GM18867 (cell line): ENCODE results near the gene KRTAP4-8.
"Not testable (repeated sequence)": the region's sequence is repeated elsewhere in the genome, so short reads cannot be mapped to it uniquely, and the experiment has no call there.

Experiments
- ATAC-seq: cut with Tn5 transposase; IDR thresholded peaks from one replicate; pipeline ENCODE4 v1.9.1; 2021; ENCODE audit warnings: mild to moderate bottlenecking, moderate library complexity; ENCODE audit not compliant: unreplicated experiment

Gene KRTAP4-8

DNA sequence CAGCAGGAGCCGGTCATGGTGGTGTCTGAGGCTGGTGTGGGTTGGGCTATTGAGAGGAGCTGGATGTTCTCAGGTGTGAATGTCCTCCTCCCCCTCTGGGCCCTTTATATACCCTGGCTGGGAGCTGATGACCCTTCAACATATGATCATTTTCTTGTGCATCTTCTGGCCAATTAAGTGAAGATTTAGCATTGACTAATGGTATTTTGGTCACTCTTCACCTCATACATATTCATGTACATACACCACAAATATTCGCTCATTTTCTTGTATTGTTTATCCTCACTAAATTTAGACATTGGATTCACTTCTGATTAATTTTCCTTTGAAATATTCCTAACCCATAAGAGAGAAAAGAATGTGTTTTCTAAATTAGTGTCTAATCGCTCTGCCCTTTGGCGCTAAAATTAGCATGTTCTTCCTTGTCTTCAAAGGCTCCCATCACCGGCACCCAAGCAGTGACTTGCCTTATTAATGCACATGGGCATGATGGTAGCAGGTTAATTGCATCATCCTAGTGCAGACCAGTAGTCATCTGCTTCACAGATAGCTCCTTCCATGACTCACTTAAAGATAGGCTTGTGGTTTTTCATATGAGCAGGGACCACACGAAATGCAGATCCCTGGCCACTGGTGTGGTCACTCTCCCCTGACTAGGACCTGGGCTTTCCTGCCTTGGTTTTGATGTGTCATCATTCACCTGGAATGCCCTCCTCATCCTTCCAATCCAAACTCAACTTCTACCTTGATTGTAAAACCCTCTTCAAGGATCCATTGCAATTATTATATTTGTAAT is 31.9 kb downstream of the KRTAP4-8 start, which contains the start of gene KRTAP2-4:
Gene KRTAP2-4 (minus strand): TSS at position 51 of the 796 bp plus-strand sequence. CDS start 34 bp downstream, at position 17.
- no peak for ATAC-seq

DNA sequence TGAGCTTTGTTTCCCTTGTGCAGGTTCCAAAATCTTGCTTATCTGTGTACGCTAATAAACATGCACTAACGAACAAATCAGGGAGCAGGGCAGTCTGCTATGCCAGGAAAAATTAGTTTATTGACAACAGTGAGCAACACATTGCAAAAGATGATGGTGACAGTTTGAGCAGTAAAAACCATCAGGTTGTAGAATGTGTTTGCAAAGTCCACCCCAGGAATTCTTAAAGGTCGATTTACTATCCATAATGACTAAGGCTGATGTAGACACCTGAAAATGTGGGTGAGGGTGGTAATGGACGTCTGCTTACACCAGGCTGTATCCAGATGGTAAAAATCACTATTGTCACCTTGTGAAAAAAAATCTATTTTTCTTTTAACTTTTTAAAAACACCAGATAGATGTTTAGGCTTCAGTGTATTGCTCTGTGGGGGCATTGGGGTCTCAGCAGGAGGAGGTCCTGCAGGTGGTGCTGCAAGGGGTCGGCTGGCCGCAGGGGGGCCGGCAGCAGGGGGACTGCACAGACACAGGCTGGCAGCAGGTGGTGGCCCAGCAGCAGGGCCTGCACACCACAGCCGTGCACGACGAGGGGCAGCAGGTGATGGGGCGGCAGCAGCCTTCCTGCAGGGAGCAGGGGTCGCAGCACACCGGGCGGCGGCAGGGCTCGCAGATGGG is 32.8 kb downstream of the KRTAP4-8 start:
- ATAC-seq, result not testable (repeated sequence)

DNA sequence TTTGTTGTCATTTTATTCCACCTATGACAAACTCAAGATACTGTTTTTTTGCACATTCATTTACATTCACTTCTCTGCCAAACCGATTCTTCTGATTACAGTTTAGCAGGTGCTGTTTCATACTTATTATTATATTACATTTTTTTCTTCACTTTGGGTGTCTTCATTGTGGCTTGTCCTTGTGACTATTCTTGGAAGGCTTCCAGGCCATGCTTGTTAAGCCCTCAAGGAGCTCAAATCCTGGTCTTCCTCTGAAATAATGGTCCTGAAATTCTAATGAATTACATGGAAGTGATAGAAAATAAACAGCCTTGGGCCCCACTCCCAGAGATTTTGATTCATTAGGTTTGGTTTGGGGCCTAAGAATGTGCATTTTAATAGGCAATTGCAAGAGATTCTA is 33.6 kb downstream of the KRTAP4-8 start:
- no peak for ATAC-seq

DNA sequence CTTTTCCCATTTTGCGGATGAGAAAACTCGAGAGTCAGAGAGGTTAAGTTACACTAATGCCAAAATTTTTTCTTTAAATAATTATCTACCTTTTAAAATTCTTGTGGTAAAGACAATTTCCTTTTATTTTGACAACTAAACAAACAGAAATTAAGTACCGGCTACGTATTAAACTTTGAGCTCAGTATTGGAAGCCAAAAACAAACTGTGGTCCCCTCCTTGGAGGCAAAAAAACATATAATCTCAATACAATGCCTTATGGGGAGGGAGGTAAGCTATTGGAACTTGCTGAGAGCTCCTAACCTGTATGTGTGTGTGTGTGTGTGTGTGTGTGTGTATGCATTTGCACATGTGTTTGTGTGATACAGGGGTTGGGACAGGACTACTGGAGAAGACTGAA is 34.5 kb downstream of the KRTAP4-8 start:
- ATAC-seq, result no peak

DNA sequence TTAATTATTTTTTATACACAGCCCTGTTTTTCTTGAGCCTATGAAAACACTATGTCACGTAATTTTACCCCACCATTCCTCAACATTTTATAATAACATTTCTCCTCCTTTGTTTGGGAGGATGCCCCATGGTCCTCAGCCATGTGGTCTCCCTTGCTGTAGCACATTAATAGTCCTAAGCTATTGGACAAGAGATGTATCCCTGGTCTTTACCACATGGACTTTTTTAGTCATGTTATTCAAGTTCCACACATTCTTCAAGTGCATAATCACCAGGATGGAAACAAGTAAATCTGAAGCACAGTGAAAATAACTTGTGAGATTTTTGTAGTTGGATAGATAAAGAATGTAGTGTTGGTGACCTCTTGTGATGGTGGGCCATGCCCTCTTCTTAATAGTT is 36.0 kb downstream of the KRTAP4-8 start:
- ATAC-seq, result no peak

DNA sequence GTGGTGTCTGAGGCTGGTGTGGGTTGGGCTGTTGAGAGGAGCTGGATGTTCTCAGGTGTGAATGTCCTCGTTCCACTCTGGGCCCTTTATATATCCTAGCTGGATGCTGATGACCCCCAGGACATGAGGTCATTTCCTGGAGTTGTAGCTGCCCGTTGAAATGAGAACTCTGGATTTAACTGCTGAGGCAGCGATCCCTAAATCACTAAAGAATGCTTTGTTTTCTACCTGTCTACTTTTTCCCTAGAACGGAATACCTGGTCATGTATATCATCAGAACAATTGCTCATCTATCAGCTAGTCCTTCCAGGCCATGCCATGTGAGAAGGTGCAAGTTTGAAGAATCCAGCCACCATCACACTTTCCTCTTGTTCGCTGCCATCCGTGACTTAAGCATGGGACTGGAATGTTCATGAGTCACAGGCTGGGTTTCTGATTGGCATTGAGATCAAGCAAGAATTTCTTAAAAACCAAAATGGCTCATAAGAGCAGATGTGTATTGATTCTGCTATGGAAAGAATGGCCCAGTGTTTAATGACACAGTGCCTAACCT is 37.8 kb downstream of the KRTAP4-8 start, which contains the start of gene KRTAP2-3:
Gene KRTAP2-3 (minus strand): TSS at position 63 of the 553 bp plus-strand sequence. CDS start 64 bp downstream, outside the sequence.
- ATAC-seq, result no peak

DNA sequence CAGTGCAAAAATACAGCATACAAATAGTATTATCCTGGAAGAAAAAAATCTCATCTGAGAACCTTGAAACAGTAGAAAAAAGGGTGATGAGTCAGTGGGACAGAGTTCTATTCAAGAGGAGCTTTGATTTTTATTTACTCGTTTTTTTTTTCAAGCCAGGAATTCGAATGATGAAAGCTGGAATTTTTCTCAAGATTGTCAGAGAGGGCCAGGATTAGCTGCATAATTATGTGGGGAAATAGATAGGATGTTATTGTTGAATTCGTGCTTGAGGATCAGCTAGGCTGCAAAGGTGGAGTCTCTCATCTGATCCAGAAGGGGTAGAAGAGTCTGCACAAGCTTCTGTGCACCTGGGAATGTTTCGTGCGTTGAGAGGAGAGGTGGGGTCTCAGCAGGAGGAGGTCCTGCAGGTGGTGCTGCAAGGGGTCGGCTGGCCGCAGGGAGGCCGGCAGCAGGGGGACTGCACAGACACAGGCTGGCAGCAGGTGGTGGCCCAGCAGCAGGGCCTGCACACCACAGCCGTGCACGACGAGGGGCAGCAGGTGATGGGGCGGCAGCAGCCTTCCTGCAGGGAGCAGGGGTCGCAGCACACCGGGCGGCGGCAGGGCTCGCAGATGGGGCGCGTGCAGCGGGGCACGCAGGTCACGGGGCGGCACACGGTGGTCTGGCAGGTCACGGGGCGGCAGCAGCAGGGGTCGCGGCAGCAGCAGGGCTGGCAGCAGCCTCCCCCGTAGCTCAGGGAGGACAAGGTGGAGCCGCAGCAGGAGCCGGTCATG is 38.5 kb downstream of the KRTAP4-8 start:
- ATAC-seq, result not testable (repeated sequence)

DNA sequence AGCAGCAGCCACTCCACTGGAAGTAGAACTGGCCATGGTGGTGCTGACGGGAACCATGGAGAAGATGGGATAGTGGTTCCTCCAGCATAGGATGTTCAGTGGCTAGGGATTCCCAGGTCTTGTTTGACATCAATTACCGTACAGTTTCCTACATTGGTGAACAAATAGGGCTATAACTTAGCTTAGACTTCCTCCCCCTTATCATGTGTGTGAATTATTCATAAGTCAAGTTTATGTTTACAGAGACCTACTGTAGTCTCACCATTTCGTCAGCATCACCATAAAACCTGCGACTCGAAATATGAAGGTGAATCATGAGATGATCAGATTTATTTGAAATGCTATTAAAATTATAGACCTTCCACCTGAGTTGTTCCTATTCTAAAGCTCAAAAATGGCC is 39.2 kb downstream of the KRTAP4-8 start:
- ATAC-seq, result no peak

DNA sequence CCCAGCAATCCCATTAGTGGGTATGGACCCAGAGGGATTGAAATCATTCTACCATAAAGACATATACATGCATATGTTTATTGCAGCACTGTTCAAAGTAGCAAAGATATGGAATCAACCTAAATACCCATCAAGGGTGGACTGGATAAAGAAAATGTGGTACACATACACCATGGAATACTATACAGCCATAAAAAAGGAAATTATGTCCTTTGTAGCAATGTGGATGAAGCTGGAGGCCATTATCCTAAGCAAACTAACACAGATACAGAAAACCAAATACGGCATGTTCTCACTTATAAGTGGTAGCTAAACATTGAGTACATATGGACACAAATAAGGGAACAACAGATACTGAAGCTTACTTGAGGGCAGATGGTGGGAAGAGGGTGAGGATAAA is 40.4 kb downstream of the KRTAP4-8 start:
- ATAC-seq, result no peak

DNA sequence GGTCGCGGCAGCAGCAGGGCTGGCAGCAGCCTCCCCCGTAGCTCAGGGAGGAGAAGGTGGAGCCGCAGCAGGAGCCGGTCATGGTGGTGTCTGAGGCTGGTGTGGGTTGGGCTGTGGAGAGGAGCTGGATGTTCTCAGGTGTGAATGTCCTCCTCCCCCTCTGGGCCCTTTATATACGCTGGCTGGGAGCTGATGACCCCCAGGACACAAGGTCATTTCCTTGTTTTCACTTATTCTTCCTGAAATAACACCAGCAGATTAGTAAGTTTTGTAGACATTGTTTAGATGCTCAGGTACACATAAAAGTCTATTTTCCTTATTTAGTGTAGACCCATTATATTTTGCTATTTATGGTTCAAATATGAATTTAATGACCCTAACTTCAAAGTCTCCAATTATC is 42.8 kb downstream of the KRTAP4-8 start, which contains the start of gene KRTAP2-2:
Gene KRTAP2-2 (minus strand): TSS at position 101 of the 400 bp plus-strand sequence. CDS start 19 bp downstream, at position 82.
- ATAC-seq, result not testable (repeated sequence)

DNA sequence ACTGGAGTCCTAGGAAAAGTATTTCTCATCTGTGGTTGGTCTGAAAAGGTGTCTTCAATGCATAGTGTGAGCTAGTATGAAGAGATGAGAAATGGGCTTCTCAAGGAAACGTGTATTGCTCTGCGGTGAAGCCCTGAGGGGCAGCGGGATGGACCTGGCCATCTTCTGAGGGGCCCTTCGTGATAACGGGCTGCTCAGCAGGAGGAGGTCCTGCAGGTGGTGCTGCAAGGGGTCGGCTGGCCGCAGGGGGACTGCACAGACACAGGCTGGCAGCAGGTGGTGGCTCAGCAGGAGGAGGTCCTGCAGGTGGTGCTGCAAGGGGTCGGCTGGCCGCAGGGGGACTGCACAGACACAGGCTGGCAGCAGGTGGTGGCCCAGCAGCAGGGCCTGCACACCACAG is 43.4 kb downstream of the KRTAP4-8 start:
- ATAC-seq, result not testable (repeated sequence)

DNA sequence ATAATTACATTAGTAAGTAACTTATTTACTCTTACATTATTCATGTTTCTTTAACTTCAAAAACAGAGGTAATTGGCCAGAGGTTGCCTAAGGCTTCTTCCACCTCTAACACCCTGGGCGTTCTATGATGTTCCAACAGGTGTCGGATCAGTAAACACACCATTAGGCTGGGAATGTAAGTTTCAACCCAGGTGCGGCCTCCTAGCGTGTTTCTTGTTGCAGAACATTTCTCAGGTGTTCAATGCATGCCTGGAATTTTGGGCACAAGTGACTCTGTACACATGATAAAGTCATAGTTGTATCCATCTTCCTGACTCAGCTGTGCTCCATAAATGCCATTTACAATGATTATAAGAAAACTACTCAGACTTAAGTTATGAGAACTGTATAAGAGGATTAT is 43.9 kb downstream of the KRTAP4-8 start:
- no peak for ATAC-seq

DNA sequence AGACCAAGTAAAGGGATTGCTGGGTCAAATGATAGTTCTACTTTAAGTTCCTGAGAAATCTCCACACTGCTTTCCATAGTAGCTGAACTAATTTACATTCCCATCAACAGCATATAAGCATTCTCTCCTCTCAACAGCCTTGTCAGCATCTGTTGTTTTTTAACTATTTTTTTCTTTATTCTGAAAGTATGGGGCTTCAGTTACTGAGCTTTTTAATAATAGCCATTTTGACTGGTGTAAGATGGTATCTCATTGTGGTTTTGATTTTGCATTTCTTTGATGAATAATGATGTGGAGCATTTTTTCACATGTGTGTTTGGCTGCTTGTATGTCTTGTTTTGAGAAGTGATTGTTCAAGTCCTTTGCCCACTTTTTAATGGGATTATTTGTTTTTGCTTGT is 45.4 kb downstream of the KRTAP4-8 start:
- no peak for ATAC-seq

DNA sequence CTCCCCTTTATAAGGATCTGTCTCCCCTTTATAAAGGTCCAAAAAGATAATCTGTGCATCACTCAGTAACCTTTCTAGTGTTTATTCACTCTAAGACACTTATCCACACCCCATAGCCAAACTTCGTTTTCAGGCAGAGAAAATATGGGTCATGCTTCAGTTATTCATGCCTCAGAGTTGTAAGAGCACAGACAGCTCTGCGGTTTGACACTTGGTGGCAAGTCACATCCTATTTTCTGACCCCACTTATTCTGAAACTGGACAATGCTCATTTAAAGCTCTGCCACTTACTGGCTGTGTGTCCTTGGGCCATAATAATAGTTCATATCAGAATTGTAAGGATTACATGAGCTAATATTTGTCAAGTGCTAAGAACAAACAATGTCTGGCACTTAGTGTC is 48.8 kb downstream of the KRTAP4-8 start:
- no peak for ATAC-seq

DNA sequence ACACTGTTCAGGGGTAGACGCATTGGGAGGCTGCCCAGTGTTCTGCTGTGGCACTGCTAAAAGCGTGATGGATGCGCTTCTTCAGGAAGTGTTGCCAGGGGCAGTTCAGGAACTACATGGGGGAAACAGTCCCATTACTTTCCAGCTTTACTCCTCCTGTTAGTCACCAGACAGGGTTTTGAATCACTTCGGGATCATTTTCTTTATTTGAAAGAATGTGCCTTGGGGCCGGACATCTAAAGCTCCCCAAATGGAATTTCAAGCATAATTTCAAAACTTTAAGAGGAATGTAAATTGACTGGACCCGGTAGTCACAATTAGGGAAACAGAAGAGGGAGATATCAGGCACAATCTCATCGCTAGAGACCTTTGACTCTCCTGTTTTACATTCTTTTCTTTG is 49.5 kb downstream of the KRTAP4-8 start:
- no peak for ATAC-seq
